A673 (cell line): ENCODE data around the gene HES5.

Experiments used
- CTCF ChIP-seq: fragments of 300-800, 200-600 bp; sonication (generic); conservative IDR thresholded peaks from 2 replicates; pipeline ENCODE4 v1.5.1; 2017; ENCODE audit warnings: low read depth, mild to moderate bottlenecking, antibody characterized with exemption, low read length, moderate library complexity, mixed read lengths
- EZH2 ChIP-seq: fragments of 200-600 bp; sonication (generic); IDR thresholded peaks from 2 replicates; pipeline ENCODE4 v1.6.1; 2017; ENCODE audit warnings: borderline replicate concordance, low read depth, mild to moderate bottlenecking, mixed read lengths, antibody characterized with exemption, low read length; ENCODE audit not compliant: poor library complexity, severe bottlenecking

- TF ChIP-seq EZH2 (no peak), CTCF (no peak)
Observed at GRCh38 chr1:2527556-2527860, 2.6 kb downstream of the HES5 start.
